GM12873 (cell line): ENCODE results near the gene WBP4.

ENCODE experiments used
- TF ChIP-seq, protein P1 (sequence below): IDR thresholded peaks from 2 replicates; pipeline ENCODE4 v1.5.1; 2012; ENCODE audit warnings: low read depth, mild to moderate bottlenecking, moderate library complexity, low read length, control low read depth; ENCODE audit not compliant: insufficient read depth; ENCODE audit errors: missing control alignments

The WBP4 gene

GRCh38 chr13:41075034-41075433 lies 13.7 kb downstream of the WBP4 start:
- TF ChIP-seq, protein P1, sequence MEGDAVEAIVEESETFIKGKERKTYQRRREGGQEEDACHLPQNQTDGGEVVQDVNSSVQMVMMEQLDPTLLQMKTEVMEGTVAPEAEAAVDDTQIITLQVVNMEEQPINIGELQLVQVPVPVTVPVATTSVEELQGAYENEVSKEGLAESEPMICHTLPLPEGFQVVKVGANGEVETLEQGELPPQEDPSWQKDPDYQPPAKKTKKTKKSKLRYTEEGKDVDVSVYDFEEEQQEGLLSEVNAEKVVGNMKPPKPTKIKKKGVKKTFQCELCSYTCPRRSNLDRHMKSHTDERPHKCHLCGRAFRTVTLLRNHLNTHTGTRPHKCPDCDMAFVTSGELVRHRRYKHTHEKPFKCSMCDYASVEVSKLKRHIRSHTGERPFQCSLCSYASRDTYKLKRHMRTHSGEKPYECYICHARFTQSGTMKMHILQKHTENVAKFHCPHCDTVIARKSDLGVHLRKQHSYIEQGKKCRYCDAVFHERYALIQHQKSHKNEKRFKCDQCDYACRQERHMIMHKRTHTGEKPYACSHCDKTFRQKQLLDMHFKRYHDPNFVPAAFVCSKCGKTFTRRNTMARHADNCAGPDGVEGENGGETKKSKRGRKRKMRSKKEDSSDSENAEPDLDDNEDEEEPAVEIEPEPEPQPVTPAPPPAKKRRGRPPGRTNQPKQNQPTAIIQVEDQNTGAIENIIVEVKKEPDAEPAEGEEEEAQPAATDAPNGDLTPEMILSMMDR = peak; percentile 40

DNA sequence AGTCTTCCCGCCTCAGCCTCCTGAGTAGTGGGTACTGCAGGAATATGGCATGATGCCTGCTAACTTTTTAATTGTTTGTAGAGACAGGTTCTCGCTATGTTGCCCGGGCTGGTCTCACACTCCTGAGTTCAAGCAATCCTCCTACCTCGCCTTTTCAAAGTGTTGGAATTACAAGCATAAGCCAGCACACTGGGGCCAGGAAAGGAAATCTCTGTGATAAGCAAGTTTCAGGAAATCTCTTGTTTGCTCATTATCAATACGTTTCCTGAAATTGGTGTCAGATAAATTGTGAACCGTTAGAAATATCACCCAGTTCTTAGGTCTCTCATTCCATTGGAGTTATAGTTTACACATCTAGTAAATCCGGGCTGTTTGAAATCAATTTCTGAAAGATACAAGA lies 14.2 kb downstream of the WBP4 start:
- TF ChIP-seq, protein P1 = no peak

GRCh38 chr13:41077475-41077874 lies 16.2 kb downstream of the WBP4 start:
- TF ChIP-seq, protein P1 = no peak

DNA sequence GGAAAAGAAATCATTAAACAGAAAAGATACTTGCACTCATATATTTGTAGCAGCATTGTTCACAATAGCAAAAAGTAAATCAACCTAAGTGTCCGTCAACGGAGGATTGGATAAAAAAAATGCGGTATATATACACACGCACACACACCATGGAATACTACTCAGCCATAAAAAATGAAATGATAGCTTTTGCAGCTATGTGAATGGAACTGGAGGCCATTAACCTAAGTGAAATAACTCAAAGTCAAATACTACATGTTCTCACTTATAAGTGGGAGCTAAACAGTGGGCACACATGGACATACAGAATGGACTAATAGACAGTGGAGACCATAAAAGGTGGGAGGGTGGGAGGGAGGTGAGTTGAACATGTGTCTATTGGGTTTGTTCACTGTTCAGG lies 18.4 kb downstream of the WBP4 start:
- TF ChIP-seq, protein P1 = no peak

DNA sequence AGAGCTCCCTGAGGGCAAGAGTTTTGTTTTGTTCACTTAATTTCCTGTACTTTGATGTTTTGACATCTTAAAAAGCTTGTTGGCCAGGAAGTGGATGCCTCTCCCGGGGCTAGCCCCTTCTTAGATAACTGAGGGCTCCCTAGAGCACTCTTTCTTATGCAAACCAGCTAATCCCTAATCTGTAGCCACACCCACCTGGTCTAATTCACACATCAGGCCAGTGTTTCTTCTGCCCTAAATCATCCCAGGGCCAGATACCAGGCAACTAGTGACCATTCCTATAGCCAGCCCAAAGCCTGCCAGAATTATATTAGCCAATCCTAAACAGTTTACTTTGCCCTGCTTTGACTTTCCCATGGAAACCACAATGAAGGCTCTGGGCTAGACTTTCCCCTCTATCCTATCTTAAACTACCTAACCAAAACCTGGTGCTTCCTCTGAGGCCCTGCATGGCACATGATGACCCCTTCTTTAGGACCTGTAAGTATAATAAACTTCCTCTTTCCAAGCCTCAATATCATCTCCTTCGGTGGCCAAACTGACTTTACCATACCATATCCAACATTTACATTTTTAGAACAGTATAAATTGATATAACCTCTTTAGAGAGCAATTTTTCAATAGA lies 24.8 kb downstream of the WBP4 start:
- TF ChIP-seq, protein P1 = no peak

- TF ChIP-seq, protein P1 = no peak
Observed at GRCh38 chr13:41098761-41099160, 37.5 kb downstream of the WBP4 start.

DNA sequence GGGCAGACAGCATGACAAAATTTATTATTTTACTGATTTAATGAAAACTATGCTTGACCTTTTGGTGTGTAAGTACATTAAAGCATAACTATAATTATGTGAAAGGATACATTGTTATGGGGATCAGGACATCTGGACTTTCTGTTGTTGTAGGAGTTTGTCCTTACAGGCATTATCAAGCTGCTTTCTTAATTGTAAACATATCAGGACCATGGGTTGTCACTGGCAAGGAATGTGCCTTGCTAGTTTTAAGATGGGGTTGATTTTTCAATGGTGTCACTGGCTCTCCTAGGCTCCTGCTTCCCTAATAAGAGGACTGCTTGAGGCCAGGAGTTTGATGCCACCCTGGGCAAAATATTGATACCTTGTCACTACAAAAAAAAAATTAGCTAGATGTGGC lies 38.7 kb downstream of the WBP4 start:
- TF ChIP-seq, protein P1 = no peak
